Activated CD8-positive, alpha-beta memory T cell treated with anti-CD3 and anti-CD28 coated beads, Interleukin-2, amount 50 U/mL, for 1 hour (primary cell): ENCODE results near the gene MSI2.

Experiments
- DNase-seq: peaks from one replicate; pipeline ENCODE4 v3.0.0-alpha.2; 2020; ENCODE audit errors: extremely low read depth

MSI2 gene

GRCh38 chr17:57634713-57635465 lies 378.6 kb downstream of the MSI2 start:
- no peak for DNase-seq

GRCh38 chr17:57636274-57636673 lies 380.0 kb downstream of the MSI2 start:
- no peak for DNase-seq

- no peak for DNase-seq
These were observed 380.8 kb downstream of the MSI2 start for GRCh38 chr17:57636985-57637665.

GRCh38 chr17:57637666-57638010 lies 381.3 kb downstream of the MSI2 start:
- DNase-seq, result no peak

GRCh38 chr17:57638284-57638683 lies 382.0 kb downstream of the MSI2 start:
- DNase-seq, result no peak

GRCh38 chr17:57639381-57639780 lies 383.1 kb downstream of the MSI2 start:
- no peak for DNase-seq

GRCh38 chr17:57640079-57640478 lies 383.8 kb downstream of the MSI2 start:
- DNase-seq, result no peak

GRCh38 chr17:57641761-57642160 lies 385.4 kb downstream of the MSI2 start:
- no peak for DNase-seq

GRCh38 chr17:57643062-57643461 lies 386.7 kb downstream of the MSI2 start:
- no peak for DNase-seq

- DNase-seq, result no peak
These were observed 388.0 kb downstream of the MSI2 start for GRCh38 chr17:57644326-57644725.

GRCh38 chr17:57645950-57646665 lies 389.8 kb downstream of the MSI2 start:
- no peak for DNase-seq

GRCh38 chr17:57648720-57649119 lies 392.4 kb downstream of the MSI2 start:
- DNase-seq, result no peak

GRCh38 chr17:57649191-57649590 lies 392.9 kb downstream of the MSI2 start:
- no peak for DNase-seq

GRCh38 chr17:57649731-57650484 lies 393.6 kb downstream of the MSI2 start:
- DNase-seq, result no peak

GRCh38 chr17:57650548-57650947 lies 394.2 kb downstream of the MSI2 start:
- DNase-seq, result no peak

GRCh38 chr17:57651451-57651850 lies 395.1 kb downstream of the MSI2 start:
- no peak for DNase-seq

GRCh38 chr17:57651996-57652395 lies 395.7 kb downstream of the MSI2 start:
- no peak for DNase-seq

GRCh38 chr17:57652811-57653210 lies 396.5 kb downstream of the MSI2 start:
- no peak for DNase-seq

- DNase-seq, result no peak
These were observed 397.0 kb downstream of the MSI2 start for GRCh38 chr17:57653279-57653678.

GRCh38 chr17:57654040-57654775 lies 397.9 kb downstream of the MSI2 start:
- no peak for DNase-seq

GRCh38 chr17:57655553-57655952 lies 399.2 kb downstream of the MSI2 start:
- no peak for DNase-seq
